VCaP (cell line): ENCODE results near the gene CEMIP.

ENCODE experiments used
- H3K27ac ChIP-seq: fragments of 450-650 bp; 2 replicates; pipeline ENCODE4 v1.5.1; 2017
- TF ChIP-seq, protein P1 (sequence below): fragments of 450-650 bp; conservative IDR thresholded peaks from 2 replicates; pipeline ENCODE4 v1.5.1; 2017; ENCODE audit warnings: mild to moderate bottlenecking, moderate library complexity

Gene CEMIP

DNA sequence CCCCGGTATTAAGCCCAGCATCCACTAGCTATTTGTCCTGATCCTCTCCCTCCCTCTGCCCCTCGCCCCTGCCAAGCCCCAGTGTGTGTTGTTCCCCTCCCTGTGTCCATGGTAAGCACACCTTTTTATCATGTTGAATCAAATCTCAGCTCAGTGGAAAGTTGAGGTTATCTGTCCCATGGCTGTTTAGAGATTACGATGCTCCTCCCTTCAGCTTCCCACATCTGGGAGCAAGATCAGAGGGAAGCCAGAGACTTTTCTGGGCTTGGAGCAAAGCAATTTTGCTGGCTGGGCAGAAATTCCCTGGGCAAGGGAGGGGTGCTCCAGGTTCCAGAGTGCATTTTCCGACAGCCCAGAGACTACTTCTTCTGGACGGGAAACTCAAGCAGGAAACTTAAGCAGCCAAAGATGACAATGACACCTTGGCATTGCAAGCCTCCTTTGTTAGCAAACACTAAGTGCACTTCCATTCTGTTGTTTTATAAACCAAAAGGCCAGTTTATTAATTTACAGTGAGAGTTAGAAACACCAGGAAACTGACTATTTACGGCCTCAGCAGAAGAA, 105.9 kb downstream of the CEMIP start:
- TF ChIP-seq, protein P1, sequence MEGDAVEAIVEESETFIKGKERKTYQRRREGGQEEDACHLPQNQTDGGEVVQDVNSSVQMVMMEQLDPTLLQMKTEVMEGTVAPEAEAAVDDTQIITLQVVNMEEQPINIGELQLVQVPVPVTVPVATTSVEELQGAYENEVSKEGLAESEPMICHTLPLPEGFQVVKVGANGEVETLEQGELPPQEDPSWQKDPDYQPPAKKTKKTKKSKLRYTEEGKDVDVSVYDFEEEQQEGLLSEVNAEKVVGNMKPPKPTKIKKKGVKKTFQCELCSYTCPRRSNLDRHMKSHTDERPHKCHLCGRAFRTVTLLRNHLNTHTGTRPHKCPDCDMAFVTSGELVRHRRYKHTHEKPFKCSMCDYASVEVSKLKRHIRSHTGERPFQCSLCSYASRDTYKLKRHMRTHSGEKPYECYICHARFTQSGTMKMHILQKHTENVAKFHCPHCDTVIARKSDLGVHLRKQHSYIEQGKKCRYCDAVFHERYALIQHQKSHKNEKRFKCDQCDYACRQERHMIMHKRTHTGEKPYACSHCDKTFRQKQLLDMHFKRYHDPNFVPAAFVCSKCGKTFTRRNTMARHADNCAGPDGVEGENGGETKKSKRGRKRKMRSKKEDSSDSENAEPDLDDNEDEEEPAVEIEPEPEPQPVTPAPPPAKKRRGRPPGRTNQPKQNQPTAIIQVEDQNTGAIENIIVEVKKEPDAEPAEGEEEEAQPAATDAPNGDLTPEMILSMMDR: no peak

DNA sequence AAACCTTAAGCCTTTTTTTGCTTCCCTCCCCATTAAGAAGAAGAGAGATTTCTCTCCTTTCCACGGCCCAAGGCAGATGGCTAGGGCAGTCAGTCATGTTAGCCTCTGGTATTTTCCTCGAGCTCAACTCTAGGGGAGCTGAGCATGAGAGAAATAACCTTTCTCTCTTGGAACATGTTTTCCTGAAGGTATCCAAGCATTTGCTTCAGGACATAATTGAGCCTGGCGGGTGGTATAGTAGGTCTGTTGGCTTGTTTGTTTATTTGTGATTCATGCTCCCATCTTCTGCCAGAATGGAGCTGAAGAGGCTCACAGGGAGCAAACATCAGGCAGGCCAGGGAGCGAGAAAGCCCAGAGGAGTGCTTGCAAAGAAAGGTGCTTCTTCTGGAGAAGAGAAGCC, 108.0 kb downstream of the CEMIP start:
- TF ChIP-seq, protein P1: no peak
- H3K27ac ChIP-seq: no peak overlapping the region

More for the DNA sequence above, 105.9 kb downstream of the CEMIP start:
- H3K27ac ChIP-seq: peak overlapping the region; percentile 46

DNA sequence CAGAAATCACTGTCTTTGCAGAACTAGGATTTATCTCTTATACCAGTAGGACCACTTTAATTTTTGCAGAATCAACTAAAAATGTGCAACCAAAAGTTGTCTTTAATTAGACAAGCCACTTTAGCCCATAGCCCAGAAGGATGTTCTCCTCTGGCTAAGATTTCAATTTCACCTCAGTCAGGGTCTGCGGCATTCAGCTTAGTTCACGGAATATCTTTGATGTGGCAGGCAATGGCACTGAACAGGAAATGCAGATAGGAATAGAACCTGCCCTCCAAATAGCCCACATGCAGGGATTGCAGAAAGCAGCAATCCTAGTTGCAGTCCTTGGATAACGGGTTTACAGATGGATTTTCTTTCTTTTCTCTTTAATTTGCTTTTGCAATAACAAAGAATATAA, 109.7 kb downstream of the CEMIP start:
- H3K27ac ChIP-seq: no peak overlapping the region
- TF ChIP-seq, protein P1: no peak

DNA sequence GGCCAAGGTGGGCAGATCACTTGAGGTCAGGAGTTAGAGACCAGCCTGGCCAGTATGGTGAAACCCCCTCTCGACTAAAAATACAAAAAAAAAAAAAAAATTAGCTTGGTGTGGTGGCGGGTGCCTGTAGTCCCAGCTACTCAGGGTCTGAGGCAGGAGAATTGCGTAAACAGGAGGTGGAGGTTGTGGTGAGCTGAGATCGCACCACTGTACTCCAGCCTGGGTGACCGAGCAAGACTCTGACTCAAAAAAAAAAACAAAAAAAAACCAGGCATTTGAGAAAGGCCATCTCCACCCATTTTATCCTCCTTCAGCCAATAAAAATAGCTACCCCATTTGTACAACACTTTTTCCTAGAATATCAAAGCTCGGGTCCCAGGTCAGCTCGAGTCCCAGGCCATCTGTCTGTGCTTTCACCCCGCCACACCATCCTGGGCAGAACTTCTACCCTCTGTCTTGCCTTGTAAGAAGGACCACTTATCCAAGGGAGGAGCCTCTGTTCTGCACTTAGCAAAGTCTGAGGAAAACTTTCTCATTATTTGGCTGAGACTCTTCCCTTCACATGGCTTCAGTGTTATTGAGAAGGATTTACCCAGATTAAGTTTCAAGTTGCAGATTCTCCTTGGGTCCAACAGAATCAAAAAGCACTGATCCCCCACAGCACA, 111.3 kb downstream of the CEMIP start:
- no peak overlapping the region for H3K27ac ChIP-seq
- TF ChIP-seq, protein P1: no peak

DNA sequence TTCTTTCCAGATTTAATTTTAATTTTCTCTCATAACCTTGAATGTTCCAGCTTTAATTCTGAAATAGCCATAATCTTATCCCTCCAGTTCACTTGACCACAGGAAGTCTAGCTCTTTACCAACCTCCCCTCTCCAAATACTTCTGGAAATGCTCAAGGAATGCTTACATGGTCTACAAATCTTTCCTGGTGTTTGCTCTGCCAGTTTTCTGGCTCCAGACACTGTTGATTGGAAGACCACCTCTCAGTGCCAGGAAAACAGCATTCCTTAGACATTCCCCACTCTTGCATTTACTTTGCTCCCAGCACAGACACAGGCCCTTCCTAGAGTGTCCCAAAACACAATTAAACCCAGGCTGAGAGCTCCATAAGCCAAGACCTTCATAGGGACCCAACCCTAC, 111.8 kb downstream of the CEMIP start:
- no peak overlapping the region for H3K27ac ChIP-seq

DNA sequence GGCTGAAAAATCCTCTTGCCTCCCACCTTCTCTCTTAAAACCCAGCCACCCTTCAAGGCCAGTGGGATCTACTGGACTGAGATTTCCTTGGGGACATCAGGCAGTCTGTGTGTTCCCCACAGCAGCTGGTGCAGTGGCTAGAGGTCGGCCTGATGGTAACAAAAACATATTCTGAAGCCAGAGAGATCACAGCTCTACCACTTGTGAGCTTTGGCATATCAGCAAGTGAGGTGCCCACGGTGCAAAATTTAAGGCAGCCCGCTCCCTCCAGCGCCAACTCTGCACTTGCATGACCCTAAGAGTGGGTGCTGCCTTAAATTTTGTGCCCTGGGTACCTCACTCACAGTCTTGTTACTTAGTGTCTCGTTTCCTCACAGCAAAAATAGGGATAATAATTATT, 113.2 kb downstream of the CEMIP start:
- no peak overlapping the region for H3K27ac ChIP-seq
- TF ChIP-seq, protein P1: no peak

More for the DNA sequence above, 111.8 kb downstream of the CEMIP start:
- TF ChIP-seq, protein P1: no peak

DNA sequence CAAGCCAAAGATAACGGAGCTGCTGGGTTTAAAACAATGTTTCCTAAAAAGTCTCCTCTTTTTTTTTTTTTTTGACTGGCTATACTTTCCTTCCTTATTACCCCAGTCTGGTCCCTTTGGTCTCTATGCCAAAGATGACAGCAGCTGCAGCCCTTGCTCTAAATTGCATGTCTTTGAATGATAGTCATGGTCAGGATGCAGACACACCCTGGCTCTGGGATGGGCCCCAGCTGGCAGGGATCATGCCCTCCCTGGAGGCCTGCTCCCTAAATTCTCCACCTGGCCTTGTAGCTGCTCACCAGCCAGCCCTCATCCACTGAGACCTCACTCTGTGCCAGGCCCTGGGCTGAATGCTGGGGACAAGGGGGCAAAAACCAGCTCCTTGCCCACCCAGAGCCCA, 114.6 kb downstream of the CEMIP start:
- TF ChIP-seq, protein P1: no peak
- H3K27ac ChIP-seq: no peak overlapping the region
